ENCODE results near the gene UACA.

DNA sequence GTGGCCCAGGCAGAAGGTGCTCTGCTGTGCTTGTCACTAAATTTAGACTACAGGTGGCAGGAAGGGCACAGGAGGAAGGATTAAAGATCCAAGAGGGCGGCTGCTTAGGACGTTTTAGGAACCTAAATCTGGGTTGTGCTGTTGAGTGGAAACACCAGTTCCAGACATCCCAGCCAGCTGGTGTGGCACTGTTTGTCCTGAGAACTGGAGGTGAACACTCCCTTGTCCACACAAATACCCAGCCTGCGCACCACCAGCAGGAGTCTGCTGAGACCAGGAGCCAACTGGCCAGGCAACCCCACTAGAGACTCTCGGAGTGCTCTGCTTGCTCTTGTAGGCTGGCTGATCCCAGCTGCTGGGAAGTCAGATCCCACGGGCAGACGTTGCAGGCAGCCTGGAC is 30.3 kb upstream of the UACA start:
- TF ChIP-seq, protein P1, sequence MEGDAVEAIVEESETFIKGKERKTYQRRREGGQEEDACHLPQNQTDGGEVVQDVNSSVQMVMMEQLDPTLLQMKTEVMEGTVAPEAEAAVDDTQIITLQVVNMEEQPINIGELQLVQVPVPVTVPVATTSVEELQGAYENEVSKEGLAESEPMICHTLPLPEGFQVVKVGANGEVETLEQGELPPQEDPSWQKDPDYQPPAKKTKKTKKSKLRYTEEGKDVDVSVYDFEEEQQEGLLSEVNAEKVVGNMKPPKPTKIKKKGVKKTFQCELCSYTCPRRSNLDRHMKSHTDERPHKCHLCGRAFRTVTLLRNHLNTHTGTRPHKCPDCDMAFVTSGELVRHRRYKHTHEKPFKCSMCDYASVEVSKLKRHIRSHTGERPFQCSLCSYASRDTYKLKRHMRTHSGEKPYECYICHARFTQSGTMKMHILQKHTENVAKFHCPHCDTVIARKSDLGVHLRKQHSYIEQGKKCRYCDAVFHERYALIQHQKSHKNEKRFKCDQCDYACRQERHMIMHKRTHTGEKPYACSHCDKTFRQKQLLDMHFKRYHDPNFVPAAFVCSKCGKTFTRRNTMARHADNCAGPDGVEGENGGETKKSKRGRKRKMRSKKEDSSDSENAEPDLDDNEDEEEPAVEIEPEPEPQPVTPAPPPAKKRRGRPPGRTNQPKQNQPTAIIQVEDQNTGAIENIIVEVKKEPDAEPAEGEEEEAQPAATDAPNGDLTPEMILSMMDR (conservative IDR thresholded peaks at IDR 0.05): no peak
- no peak for TF ChIP-seq EZH2 (IDR thresholded peaks at IDR 0.05; ENCODE audit: low read depth)

Data from PC-9 (cell line).